Nephron (organoid): ENCODE measurements around the gene RIBC2.
A peak's percentile ranks its signal among the peaks of the same experiment; 100 is the strongest.
"Not testable (repeated sequence)": the region's sequence is repeated elsewhere in the genome, so short reads cannot be mapped to it uniquely, and the experiment has no call there.

Source experiments
- H3K27ac Mint-ChIP-seq, 3 experiments: 2 replicates each; pipeline ENCODE4 v1.8.0; 2020; ENCODE audit warnings: mixed read lengths in 3 of 3, mild to moderate bottlenecking in 2 of 3, moderate library complexity in 1 of 3
- H3K27me3 Mint-ChIP-seq: 2 replicates; pipeline ENCODE4 v1.8.0; 2021; ENCODE audit warnings: low read depth, mild to moderate bottlenecking, moderate library complexity, mixed read lengths
- H3K36me3 Mint-ChIP-seq: 2 replicates; pipeline ENCODE4 v1.8.0; 2020; ENCODE audit warnings: low read depth, mixed read lengths
- H3K4me1 Mint-ChIP-seq: 2 replicates; pipeline ENCODE4 v1.8.0; 2020; ENCODE audit warnings: mixed read lengths
- H3K4me3 Mint-ChIP-seq, 3 experiments: 2 replicates each; pipeline ENCODE4 v1.8.0; 2020; ENCODE audit warnings: mild to moderate bottlenecking in 3 of 3, mixed read lengths in 3 of 3, moderate library complexity in 2 of 3
- H3K9me3 Mint-ChIP-seq: 2 replicates; pipeline ENCODE4 v1.8.0; 2020; ENCODE audit warnings: mixed read lengths
- TF ChIP-seq, protein P1 (sequence below), 3 experiments: fragments of 200-600 bp; sonication (generic); IDR thresholded peaks; one replicate each; pipeline ENCODE4 v1.5.0; 2021; ENCODE audit warnings: antibody characterized with exemption in 3 of 3; ENCODE audit not compliant: unreplicated experiment in 3 of 3

RIBC2 gene

DNA sequence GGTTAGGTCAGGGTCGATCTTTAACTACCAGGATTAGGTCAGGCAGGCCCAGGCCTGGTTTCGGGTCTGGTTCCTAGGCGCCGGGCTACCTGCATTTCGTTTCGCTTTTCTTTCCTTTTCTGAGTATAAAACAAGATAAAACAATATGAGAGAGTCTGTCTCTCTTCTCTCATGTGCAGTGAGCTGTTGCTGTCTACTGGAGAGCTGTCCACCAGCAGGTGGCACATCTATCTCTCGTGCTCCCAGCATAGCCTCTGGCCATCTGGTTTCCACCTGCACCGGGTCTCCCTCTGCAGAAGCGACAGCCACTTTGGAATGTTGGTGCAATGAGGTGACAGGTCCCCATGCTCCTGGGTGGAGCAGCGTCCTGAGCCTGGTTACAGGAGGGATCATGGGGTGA is 27.6 kb downstream of the RIBC2 start:
- H3K4me3 Mint-ChIP-seq = peak overlapping the region in 1 of 3 experiments; percentile 38
- TF ChIP-seq, protein P1, sequence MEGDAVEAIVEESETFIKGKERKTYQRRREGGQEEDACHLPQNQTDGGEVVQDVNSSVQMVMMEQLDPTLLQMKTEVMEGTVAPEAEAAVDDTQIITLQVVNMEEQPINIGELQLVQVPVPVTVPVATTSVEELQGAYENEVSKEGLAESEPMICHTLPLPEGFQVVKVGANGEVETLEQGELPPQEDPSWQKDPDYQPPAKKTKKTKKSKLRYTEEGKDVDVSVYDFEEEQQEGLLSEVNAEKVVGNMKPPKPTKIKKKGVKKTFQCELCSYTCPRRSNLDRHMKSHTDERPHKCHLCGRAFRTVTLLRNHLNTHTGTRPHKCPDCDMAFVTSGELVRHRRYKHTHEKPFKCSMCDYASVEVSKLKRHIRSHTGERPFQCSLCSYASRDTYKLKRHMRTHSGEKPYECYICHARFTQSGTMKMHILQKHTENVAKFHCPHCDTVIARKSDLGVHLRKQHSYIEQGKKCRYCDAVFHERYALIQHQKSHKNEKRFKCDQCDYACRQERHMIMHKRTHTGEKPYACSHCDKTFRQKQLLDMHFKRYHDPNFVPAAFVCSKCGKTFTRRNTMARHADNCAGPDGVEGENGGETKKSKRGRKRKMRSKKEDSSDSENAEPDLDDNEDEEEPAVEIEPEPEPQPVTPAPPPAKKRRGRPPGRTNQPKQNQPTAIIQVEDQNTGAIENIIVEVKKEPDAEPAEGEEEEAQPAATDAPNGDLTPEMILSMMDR (IDR thresholded peaks at IDR 0.05; ENCODE audit: unreplicated experiment in 3 of 3) = peak; percentile 59 to 72 (median 71)
- peak overlapping the region in 2 of 3 experiments; percentile 56 to 70 for H3K27ac Mint-ChIP-seq
- no peaks in the 10 kb centered on the region for H3K36me3 Mint-ChIP-seq
- peaks cover 16% of the 10 kb centered on the region for H3K27me3 Mint-ChIP-seq
- peaks cover 34% of the 10 kb centered on the region for H3K4me1 Mint-ChIP-seq
- no peaks in the 10 kb centered on the region for H3K9me3 Mint-ChIP-seq

DNA sequence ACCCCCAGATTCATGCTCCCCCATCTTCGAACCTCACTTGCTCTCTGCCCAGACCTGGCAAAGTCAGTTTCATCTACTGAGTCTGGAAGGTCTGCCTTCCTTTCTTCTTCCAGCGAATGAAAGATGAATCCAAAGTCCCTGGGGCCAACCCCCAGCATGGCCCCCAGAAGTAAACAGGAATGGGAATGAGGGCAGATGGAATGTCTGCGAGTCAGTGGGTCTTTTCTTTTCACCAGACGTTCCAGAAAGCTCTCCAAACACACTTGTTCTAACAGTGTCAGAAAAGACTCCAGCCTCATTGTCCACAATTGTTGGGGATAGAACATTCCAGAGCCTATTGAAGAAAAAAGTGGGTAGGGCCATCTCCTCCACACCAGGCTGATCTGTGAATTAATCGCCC is 28.6 kb downstream of the RIBC2 start:
- Mint-ChIP-seq H3K27me3 (peaks cover 15% of the 10 kb centered on the region), H3K9me3 (no peaks in the 10 kb centered on the region), H3K36me3 (no peaks in the 10 kb centered on the region), H3K27ac (peak overlapping the region in 1 of 3 experiments; percentile 19), H3K4me3 (no peak overlapping the region), H3K4me1 (peaks cover 39% of the 10 kb centered on the region)
- TF ChIP-seq, protein P1 (IDR thresholded peaks at IDR 0.05; ENCODE audit: unreplicated experiment in 3 of 3) = no peak

DNA sequence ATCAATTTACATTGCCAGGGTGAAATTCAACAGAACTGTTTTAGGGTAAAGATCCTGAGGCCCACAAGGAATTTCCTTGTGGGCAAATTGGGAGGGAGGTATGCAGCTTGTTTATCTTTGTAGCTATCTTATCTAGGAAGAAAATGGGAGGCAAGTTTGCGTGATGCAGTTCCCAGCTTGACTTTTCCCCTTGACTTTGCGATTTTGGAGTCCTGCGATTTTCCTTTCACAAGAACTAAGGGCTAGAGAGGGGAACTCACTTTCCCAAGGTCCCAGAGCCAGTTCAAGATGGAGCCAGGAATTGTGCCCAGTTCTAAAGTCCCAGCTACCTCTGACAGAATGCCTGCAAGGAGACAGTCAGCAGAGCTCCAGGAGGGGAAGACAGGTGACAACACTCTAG is 30.7 kb downstream of the RIBC2 start:
- no peaks in the 10 kb centered on the region for H3K36me3 Mint-ChIP-seq
- no peak overlapping the region for H3K4me3 Mint-ChIP-seq
- H3K9me3 Mint-ChIP-seq = no peaks in the 10 kb centered on the region
- H3K4me1 Mint-ChIP-seq = peaks cover 30% of the 10 kb centered on the region
- H3K27me3 Mint-ChIP-seq = peaks cover 7% of the 10 kb centered on the region
- H3K27ac Mint-ChIP-seq = peak overlapping the region in 2 of 3 experiments; percentile 12 to 44
- TF ChIP-seq, protein P1 (IDR thresholded peaks at IDR 0.05; ENCODE audit: unreplicated experiment in 3 of 3) = no peak

DNA sequence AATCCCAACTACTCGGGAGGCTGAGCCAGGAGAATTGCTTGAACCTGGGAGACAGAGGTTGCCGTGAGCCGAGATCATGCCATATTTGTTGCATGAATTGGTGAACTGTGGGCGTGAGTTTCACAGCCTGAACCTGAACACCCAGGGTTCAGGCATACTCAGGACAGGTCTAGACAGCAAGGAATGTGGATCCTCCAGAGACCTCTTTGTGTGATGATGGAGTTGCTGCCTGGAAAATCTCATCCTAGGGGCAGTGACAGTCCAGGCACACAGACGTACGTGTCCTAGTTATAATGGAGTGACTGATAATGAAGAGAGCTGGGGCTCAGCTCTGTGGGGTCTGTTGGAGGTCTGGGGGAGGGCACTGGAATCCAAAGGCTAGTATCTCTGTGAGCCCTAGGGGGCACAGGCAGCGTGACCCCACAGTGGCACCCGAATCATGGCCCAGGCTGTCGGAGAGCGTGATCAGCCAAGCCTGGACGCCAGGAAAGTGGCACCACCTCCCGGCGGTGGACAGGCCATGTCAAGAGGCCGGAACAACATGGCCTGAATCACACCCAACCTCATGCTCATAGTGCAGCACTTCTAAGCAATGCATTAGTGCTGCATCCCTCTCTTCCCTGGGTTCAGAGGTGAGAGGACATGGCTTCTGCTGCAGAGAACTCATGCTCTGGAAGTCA is 31.7 kb downstream of the RIBC2 start:
- Mint-ChIP-seq H3K4me1 (peaks cover 30% of the 10 kb centered on the region), H3K36me3 (no peaks in the 10 kb centered on the region), H3K9me3 (no peaks in the 10 kb centered on the region), H3K27me3 (peaks cover 4% of the 10 kb centered on the region), H3K4me3 (no peak overlapping the region), H3K27ac (peak overlapping the region in 2 of 3 experiments; percentile 65 to 76)
- TF ChIP-seq, protein P1 (IDR thresholded peaks at IDR 0.05; ENCODE audit: unreplicated experiment in 3 of 3) = no peak

DNA sequence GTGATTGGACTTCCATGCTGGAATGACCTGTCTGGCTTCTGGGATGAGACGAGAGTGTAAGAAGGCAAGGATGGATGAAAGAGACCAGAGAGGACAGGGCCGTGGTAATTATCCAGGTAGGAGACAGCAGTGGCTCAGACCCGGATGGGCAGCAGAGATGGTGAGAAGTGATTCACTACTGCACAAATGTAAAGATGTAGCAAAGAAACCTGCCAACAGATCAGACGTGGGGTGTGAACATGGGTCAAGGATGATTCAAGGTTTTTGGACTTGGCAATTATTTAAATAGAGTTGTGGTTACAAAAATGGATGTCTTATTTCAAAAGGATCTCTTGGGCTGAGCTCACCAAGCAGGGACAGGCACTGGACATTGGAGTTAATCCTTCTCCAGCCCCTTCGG is 32.7 kb downstream of the RIBC2 start:
- H3K4me1 Mint-ChIP-seq = peaks cover 34% of the 10 kb centered on the region
- H3K27ac Mint-ChIP-seq = peak overlapping the region in 2 of 3 experiments; percentile 76 to 82

DNA sequence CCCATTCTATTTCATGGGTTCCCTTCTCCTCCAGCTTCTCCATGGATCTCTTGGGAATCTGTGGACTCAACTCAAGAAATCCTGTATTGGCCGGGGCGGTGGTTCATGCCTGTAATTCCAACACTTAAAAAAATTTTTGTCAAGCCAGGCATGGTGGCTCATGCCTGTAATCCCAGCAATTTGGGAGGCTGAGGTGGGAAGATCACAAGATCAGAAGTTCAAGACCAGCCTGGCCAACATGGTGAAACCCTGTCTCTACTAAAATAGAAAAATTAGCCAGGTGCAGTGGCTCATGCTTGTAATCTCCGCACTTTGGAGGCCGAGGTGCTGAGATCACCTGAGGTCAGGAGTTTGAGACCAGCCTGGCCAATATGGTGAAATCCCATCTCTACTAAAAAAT is 34.1 kb downstream of the RIBC2 start:
- peaks cover 43% of the 10 kb centered on the region for H3K4me1 Mint-ChIP-seq
- H3K9me3 Mint-ChIP-seq, H3K36me3 Mint-ChIP-seq, H3K27me3 Mint-ChIP-seq, H3K4me3 Mint-ChIP-seq, H3K27ac Mint-ChIP-seq: not testable (repeated sequence)

More for the DNA sequence above, 32.7 kb downstream of the RIBC2 start:
- TF ChIP-seq, protein P1 (IDR thresholded peaks at IDR 0.05; ENCODE audit: unreplicated experiment in 3 of 3) = no peak
- Mint-ChIP-seq H3K9me3 (no peaks in the 10 kb centered on the region), H3K36me3 (no peaks in the 10 kb centered on the region), H3K4me3 (no peak overlapping the region), H3K27me3 (peaks cover 2% of the 10 kb centered on the region)
